Activated CD8-positive, alpha-beta memory T cell treated with anti-CD3 and anti-CD28 coated beads for 4 hours (primary cell): ENCODE results near the gene LGR6.
"Not testable (repeated sequence)": the region's sequence is repeated elsewhere in the genome, so short reads cannot be mapped to it uniquely, and the experiment has no call there.

Experiments
- DNase-seq, 2 donors: peaks; one replicate each; pipeline ENCODE4 v3.0.0-alpha.2; 2020; ENCODE audit warnings: low read depth in 2 of 2

Gene LGR6

DNA sequence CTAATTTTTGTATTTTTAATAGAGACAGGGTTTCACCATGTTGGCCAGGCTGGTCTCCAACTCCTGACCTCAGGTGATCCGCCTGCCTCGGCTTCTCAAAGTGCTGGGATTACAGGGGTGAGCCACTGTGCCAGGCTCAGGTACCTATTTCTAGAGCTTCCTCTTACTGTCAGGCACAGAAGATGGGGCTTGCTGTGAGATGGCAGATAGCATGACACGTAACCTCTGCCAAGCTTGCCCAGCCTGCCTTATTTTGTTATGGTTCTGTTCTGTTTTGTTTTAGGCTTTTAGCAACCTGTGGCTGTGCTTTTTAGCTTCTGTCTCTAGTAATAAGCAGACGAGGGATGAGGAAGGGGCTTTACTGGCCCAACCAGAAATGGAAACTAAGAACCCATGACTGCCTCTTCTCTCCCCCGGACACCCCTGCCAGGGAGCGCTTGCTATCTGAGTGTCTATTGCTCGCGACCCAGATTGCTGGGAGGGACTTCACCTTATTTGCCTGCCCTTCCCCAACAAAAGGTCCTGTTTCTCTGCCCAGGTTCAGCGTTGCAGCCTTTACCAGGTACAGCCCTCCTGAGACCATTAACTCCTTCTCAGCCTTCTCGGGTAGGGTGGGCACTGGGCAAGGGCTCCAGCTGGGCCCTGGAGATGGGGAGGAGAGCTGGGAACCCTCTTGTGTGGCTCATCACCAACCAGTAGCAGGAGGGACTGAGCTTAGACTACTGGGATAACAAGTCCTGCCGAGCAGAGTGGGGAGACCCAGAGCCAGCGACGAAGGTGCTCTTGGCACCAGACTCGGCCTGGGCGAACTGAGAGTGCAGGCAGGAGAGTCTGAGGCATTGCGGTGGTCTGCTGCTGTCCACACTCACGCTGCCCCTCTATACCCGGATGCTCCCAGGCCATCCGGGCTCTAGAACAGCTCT lies 13.5 kb upstream of the LGR6 start:
- DNase-seq, result no peak

DNA sequence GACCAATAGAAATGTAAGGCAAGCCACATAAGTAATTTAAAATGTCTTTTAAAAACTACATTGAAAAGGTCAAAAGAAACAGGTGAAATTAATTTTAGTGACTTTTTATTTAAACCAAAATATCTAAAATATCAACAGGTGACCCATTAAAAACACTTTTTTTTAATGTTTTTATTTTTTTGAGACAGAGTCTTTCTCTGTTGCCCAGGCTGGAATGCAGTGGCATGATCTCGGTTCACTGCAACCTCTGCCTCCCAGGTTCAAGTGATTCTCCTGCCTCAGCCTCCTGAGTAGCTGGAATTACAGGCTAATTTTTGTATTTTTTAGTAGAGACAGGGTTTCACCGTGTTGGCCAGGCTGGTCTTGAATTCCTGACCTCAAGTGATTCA lies 12.9 kb upstream of the LGR6 start:
- not testable (repeated sequence) for DNase-seq

DNA sequence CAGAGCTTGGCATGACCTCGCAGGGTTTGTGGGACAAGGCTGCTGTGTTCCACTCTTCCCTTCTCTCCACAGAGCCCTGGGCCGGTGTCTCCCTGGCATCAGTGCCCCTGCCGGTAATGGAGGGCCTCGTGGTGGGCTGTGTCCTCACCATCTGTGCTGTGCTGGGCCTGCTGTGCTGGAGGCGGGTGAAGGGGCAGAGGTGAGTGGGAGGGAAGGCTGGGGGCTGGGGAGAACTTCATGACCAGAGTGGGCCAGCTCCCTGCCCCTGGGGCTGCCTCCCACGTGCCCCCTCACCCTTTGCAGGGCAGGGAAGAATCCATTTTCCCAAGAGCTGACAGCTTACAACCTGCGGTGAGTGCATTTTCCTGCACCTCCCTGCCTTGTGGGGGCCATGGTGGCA lies 12.0 kb upstream of the LGR6 start:
- DNase-seq, result no peak

DNA sequence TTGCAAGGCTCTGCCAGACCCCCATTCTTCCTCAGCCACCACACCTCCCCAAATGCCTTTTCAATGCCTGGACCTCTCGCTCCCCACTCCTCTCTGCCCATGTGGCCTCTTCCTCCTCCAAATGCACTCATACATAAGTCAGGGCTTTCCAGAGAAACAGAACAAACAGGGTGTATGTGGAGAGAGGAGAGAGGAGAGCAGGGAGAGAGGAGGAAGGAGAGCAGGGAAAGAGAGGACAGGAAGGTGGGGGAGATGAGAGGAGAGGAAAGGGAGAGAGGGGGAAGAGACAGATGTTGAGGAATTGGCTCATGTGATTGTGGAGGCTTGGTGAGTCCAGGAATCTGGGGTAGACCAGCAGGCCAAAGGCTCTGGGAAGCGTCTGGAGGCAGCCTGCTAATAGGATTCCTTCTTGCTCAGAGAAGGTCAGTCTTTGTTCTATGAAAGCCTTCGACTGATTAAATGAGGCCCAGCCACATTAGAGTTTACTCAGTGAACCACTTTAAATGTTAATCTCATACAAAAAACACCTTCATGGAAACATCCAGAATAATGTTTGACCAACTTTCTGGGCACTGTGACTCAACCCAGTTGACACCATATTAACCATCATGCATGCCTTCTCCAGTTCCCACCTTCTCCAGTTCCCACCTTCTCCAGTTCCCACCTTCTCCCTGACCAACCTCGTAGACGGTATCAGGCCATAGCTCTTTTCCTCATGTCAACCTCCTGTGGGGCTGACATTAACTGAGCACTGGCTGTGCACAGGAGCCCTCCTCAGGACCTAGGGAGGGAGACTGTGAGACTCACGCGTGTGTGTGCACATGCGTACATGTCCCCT lies 11.3 kb upstream of the LGR6 start:
- DNase-seq, result no peak

GRCh38 chr1:202184750-202185460 lies 8.7 kb upstream of the LGR6 start:
- DNase-seq, result peak; percentile 35 to 38

DNA sequence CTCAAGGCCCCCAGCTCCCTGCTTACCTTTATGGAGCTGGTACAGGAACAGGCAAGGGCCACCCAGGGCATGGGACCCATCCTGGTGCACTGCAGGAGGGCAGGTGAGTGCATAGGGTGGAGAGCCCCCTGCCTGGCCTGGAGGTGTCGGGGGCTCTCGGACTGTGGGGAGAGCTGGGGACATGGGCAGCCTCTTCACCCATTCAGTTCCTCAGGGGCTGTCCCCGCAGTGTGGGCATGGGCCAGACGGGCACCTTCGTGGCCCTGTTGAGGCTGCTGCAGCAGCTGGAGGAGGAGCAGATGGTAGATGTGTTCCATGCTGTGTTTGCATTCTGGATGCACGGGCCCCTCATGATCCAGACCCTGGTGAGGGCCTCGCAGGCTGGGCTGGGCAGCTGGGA lies 7.3 kb upstream of the LGR6 start:
- no peak for DNase-seq

DNA sequence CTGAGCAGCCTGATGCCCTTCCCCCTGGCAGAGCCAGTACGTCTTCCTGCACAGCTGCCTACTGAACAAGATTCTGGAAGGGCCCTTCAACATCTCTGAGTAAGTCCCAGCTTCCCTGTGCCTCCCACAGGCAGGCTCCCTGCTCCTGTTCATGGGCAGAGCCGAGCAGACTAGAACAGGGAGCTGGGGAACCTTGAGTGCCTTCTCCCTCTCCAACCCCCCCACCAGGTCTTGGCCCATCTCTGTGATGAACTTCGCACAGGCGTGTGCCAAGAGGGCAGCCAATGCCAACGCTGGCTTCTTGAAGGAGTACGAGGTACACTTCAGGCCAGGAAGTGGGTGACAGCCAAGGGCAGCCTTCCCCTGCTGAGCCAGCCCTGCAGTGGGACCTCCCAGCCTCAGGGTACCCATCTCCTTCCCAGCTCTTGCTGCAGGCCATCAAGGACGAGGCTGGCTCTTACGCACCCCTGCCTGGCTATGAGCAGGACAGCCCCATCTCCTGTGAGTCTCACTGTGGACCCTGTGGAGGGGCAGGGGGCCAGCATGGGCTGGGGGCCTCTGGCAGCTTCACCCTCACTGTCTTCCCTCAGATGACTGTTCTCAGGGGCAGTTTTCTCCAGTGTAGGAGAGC lies 6.4 kb upstream of the LGR6 start:
- no peak for DNase-seq

- DNase-seq, result no peak
Measured at GRCh38 chr1:202187697-202188407, 5.7 kb upstream of the LGR6 start.

DNA sequence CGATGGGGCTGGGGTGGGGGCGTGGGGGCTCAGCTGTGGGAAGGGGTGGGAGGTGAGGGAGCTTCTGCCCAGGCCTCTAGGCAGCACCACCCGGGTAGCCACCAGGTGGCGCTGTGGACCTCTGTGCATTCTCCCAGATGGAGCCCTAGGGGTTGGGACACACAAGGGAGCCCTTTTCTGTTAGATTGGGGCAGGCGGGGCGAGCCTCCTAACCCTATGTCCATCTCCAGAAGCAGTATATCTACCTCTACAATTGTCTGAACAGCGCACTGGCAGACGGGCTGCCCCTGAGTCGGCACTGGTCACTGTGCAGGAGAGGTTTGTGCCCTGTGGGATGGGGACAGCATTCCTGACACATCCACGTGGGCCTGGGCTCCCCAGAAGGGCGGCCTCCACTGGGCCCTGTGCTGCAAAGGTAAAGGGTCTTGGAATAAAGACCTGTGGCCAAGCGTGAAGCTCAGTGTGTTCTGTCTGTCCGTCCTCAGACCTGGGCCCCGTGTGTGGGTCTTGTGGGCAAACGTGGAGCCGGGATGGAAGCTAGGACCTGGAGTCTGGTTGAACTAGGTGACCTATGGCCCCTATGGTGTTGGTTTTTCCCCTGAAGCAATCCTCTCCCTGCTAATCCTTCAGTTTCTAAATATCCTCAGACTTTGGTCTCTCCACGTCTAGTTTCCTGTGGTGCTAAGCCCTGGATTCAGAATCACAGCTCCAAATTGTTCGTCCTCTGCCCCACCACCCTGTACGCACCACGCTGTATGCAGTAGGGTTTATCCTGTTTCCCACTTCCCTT lies 4.4 kb upstream of the LGR6 start:
- peak; percentile 50 to 60 for DNase-seq

- DNase-seq, result no peak
Measured at GRCh38 chr1:202189918-202190715, 3.5 kb upstream of the LGR6 start.

GRCh38 chr1:202191391-202191790 lies 2.2 kb upstream of the LGR6 start:
- not testable (repeated sequence) for DNase-seq

- DNase-seq, result peak; percentile 16 to 33
Measured at GRCh38 chr1:202192770-202193613, 607 bp upstream of the LGR6 start.

- no peak for DNase-seq
Measured at GRCh38 chr1:202194328-202194648, 689 bp downstream of the LGR6 start.

GRCh38 chr1:202197653-202198365 lies 4.2 kb downstream of the LGR6 start:
- DNase-seq, result peak in 1 of 2 donors; percentile 7

GRCh38 chr1:202198366-202198724 lies 4.7 kb downstream of the LGR6 start:
- no peak for DNase-seq

DNA sequence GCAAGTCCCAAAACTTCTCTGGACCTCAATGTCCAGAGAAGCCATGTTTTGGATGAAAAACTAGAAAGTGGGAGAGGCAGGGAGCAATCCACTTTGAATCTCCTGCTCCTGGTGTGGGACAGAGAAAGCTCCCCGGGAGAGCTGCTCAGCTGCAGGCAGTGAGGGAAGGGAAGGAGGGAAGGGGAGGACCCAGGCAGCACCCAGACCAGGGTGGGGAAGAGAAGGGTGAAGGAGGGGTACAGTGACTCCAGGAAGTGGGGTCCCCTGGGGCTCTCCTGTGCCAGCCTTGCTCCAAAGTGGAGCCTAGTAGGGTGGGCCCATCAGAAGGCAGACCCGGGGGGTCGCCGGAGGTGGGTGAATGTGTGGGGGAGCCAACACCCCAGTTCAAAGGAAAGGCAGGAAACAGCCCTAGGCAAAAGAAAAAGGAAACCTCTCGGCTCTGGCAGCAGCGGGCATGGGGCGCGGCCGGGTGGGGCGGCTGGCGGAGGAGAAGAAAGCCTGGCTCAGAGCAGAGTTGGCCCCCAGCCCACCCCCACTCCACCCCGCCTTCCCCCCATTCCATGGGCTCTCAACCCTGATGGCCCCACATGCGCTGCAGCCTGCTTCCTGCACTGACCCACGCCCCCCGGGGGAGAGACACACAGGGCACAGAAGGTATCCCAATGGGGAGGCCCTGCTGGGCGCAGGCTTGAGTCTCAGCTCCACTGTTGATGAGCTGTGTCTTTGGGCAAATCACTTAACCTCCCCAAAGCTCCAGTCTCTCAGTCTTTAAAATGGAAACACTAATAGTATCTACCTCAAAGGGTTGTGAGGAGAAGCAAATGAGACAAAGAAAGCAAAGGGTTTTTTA lies 5.7 kb downstream of the LGR6 start:
- DNase-seq, result no peak

- no peak for DNase-seq
Measured at GRCh38 chr1:202200112-202200548, 6.5 kb downstream of the LGR6 start.
